WTC11 (cell line): Measurements from ENCODE around the gene ZNF516. TPM values are rescaled to one million over a fixed set of nuclear protein-coding genes. Genes with fewer than 3 reads are reported as not detected.

Source experiments
- ATAC-seq: fragments of 200-7000 bp; cut with Tn5 transposase; 2 replicates; pipeline ENCODE4 v1.10.0; 2021; ENCODE audit warnings: mild to moderate bottlenecking, moderate library complexity
- CTCF ChIA-PET: fragments of 300-600 bp; sonication (Branson Sonifier 250); formaldehyde crosslinking; loops from one replicate; lab custom pipeline; 2021; ENCODE audit warnings: antibody characterized with exemption; lab: Charles Lee
- POLR2A ChIA-PET: fragments of 350-600 bp; sonication (Branson Sonifier 250); formaldehyde crosslinking; loops from one replicate; lab custom pipeline; 2021; ENCODE audit warnings: antibody characterized with exemption; lab: Charles Lee
- DNase-seq: peaks from one replicate; pipeline ENCODE4 v3.0.0; 2021; ENCODE audit warnings: low spot score
- H3K27ac Mint-ChIP-seq: 2 replicates; pipeline ENCODE4 v1.8.0; 2021; ENCODE audit warnings: mixed read lengths
- H3K27me3 Mint-ChIP-seq: 2 replicates; pipeline ENCODE4 v1.8.0; 2021; ENCODE audit warnings: low read depth, mild to moderate bottlenecking, moderate library complexity, mixed read lengths
- H3K36me3 Mint-ChIP-seq: 2 replicates; pipeline ENCODE4 v1.8.0; 2021; ENCODE audit warnings: mixed read lengths
- H3K4me1 Mint-ChIP-seq: 2 replicates; pipeline ENCODE4 v1.8.0; 2022; ENCODE audit warnings: mixed read lengths
- H3K4me3 Mint-ChIP-seq: 2 replicates; pipeline ENCODE4 v1.8.0; 2021; ENCODE audit warnings: mild to moderate bottlenecking, moderate library complexity, mixed read lengths
- H3K9me3 Mint-ChIP-seq: 2 replicates; pipeline ENCODE4 v1.8.0; 2021; ENCODE audit warnings: mixed read lengths
- ATF1 ChIP-seq: sonication (generic); formaldehyde crosslinking; IDR thresholded peaks from 2 replicates; pipeline ENCODE4 v1.8.1; 2023; ENCODE audit warnings: mild to moderate bottlenecking, moderate library complexity, missing genetic modification reagents
- ATF2 ChIP-seq: sonication (generic); formaldehyde crosslinking; IDR thresholded peaks from 2 replicates; pipeline ENCODE4 v1.8.1; 2022; ENCODE audit warnings: low read depth, missing genetic modification reagents, borderline replicate concordance
- CREM ChIP-seq: sonication (generic); formaldehyde crosslinking; IDR thresholded peaks from 2 replicates; pipeline ENCODE4 v1.8.1; 2022; ENCODE audit warnings: mild to moderate bottlenecking, missing genetic modification reagents, moderate library complexity
- E2F4 ChIP-seq: sonication (generic); formaldehyde crosslinking; IDR thresholded peaks from 2 replicates; pipeline ENCODE4 v1.8.1; 2022; ENCODE audit warnings: low read depth, mild to moderate bottlenecking, moderate library complexity, missing genetic modification reagents, borderline replicate concordance
- ETV6 ChIP-seq: sonication (generic); formaldehyde crosslinking; IDR thresholded peaks from 2 replicates; pipeline ENCODE4 v1.8.1; 2022; ENCODE audit warnings: mild to moderate bottlenecking, missing genetic modification reagents
- FOXP1 ChIP-seq: sonication (generic); formaldehyde crosslinking; IDR thresholded peaks from 2 replicates; pipeline ENCODE4 v1.8.0; 2022; ENCODE audit warnings: missing genetic modification reagents, mild to moderate bottlenecking, moderate library complexity, borderline replicate concordance
- HMGXB4 ChIP-seq: sonication (generic); formaldehyde crosslinking; IDR thresholded peaks from 2 replicates; pipeline ENCODE4 v1.8.1; 2023; ENCODE audit warnings: mild to moderate bottlenecking, moderate library complexity, missing genetic modification reagents
- MXD4 ChIP-seq: fragments of 250-450 bp; sonication (Bioruptor Pico); IDR thresholded peaks from 2 replicates; pipeline ENCODE4 v1.8.0; 2021; ENCODE audit warnings: mild to moderate bottlenecking, moderate library complexity, borderline replicate concordance
- NFATC4 ChIP-seq: fragments of 250-450 bp; sonication (Bioruptor Pico); IDR thresholded peaks from 2 replicates; pipeline ENCODE4 v1.9.0; 2021; ENCODE audit warnings: mild to moderate bottlenecking
- NFE2L1 ChIP-seq: sonication (generic); formaldehyde crosslinking; IDR thresholded peaks from 2 replicates; pipeline ENCODE4 v1.8.1; 2023; ENCODE audit warnings: missing genetic modification reagents
- SOX15 ChIP-seq: fragments of 250-450 bp; sonication (Bioruptor Pico); IDR thresholded peaks from 2 replicates; pipeline ENCODE4 v1.9.0; 2021; ENCODE audit warnings: mild to moderate bottlenecking
- TCF7 ChIP-seq: sonication (generic); formaldehyde crosslinking; IDR thresholded peaks from 2 replicates; pipeline ENCODE4 v1.8.0; 2022; ENCODE audit warnings: mild to moderate bottlenecking, low read depth, missing genetic modification reagents, moderate library complexity
- ZBTB21 ChIP-seq: sonication (generic); formaldehyde crosslinking; IDR thresholded peaks from 2 replicates; pipeline ENCODE4 v1.8.1; 2023; ENCODE audit warnings: mild to moderate bottlenecking, missing genetic modification reagents, borderline replicate concordance
- ZNF263 ChIP-seq: sonication (generic); formaldehyde crosslinking; IDR thresholded peaks from 2 replicates; pipeline ENCODE4 v1.8.1; 2022; ENCODE audit warnings: low read depth, mild to moderate bottlenecking, moderate library complexity, missing genetic modification reagents
- ZNF416 ChIP-seq: fragments of 250-450 bp; sonication (Bioruptor Pico); IDR thresholded peaks from 2 replicates; pipeline ENCODE4 v1.9.0; 2021; ENCODE audit warnings: mild to moderate bottlenecking, inconsistent platforms
- ZNF423 ChIP-seq: fragments of 250-450 bp; sonication (Bioruptor Pico); IDR thresholded peaks from 2 replicates; pipeline ENCODE4 v2.1.2; 2022; ENCODE audit warnings: mild to moderate bottlenecking, moderate library complexity
- ZSCAN18 ChIP-seq: fragments of 250-450 bp; sonication (Bioruptor Pico); IDR thresholded peaks from 2 replicates; pipeline ENCODE4 v2.1.2; 2022; ENCODE audit warnings: mild to moderate bottlenecking, moderate library complexity
- total RNA-seq: library from RNA; stranded (reverse); gene quantifications from 3 replicates; pipeline ENCODE4 v1.2.3, GENCODE V29; 2021
- TF ChIP-seq, protein P1 (sequence below): sonication (generic); formaldehyde crosslinking; IDR thresholded peaks from 2 replicates; pipeline ENCODE4 v1.8.0; 2023; ENCODE audit warnings: mild to moderate bottlenecking, missing genetic modification reagents
- TF ChIP-seq, protein P2 (sequence below): sonication (generic); formaldehyde crosslinking; IDR thresholded peaks from 2 replicates; pipeline ENCODE4 v1.8.0; 2022; ENCODE audit warnings: mild to moderate bottlenecking, missing genetic modification reagents
- TF ChIP-seq, protein P3 (sequence below): sonication (generic); formaldehyde crosslinking; IDR thresholded peaks from 2 replicates; pipeline ENCODE4 v1.8.1; 2023; ENCODE audit warnings: mild to moderate bottlenecking, missing genetic modification reagents, moderate library complexity

ZNF516 gene
- total RNA-seq, 1 experiment from 2014 or later, result 58.6 TPM

- peaks cover 32% of the 10 kb centered on the region for H3K4me1 Mint-ChIP-seq
- CTCF ChIA-PET, result interaction anchor here (1.8 kb wide), 1 partner anchor 9 kb away, joined by 8 read pairs; no protein-coding TSS in a partner anchor
- POLR2A ChIA-PET, result no interaction called here
- ATAC-seq (no peak), DNase-seq (no peak)
- H3K27me3 Mint-ChIP-seq, result no peaks in the 10 kb centered on the region
- TF ChIP-seq ATF2 (no peak), ZBTB21 (CRISPR knock-in tag) (no peak)
- peaks cover 4% of the 10 kb centered on the region for H3K36me3 Mint-ChIP-seq
- H3K9me3 Mint-ChIP-seq, result peaks cover 11% of the 10 kb centered on the region; the same call in 1 of the 2 replicates
- H3K27ac Mint-ChIP-seq, result no peak overlapping the region
- no peak overlapping the region for H3K4me3 Mint-ChIP-seq
Measured at GRCh38 chr18:76389716-76390115, 105.3 kb downstream of the ZNF516 start.

DNA sequence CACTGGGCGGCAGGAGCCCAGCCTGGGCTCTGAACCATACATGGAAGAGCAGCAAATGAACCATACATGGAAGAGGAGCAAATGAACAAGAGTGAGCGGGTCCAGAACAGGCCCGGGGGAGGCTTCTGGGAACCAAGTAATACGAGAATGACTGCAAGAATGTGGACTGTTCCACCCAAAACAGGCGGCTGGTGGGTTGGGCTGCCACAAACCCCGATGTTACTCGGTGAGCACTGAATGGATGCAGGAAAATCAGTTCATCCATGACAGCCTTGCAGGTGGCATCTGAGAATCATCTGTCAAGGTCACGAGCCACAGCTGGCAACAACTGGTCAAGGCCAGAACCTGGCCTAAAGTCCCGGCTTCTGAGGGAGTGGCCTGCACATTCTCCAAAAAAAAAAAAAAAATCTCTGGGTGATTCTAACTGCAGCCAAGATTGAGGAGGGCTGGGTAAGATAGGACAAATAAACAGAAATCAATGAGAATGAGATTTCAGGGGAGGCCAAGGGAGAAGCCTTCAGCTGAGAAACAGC, 106.1 kb downstream of the ZNF516 start:
- peaks cover 4% of the 10 kb centered on the region for H3K36me3 Mint-ChIP-seq
- TF ChIP-seq CREM (CRISPR knock-in tag) (no peak), TCF7 (no peak), ETV6 (CRISPR knock-in tag) (no peak), SOX15 (CRISPR knock-in tag) (no peak), ATF1 (CRISPR knock-in tag) (no peak), FOXP1 (CRISPR knock-in tag) (no peak), ZNF423 (CRISPR knock-in tag) (no peak), ZNF263 (CRISPR knock-in tag) (no peak), HMGXB4 (CRISPR knock-in tag) (no peak), ZSCAN18 (CRISPR knock-in tag) (no peak), NFE2L1 (CRISPR knock-in tag) (no peak), NFATC4 (no peak), E2F4 (CRISPR knock-in tag) (no peak), MXD4 (CRISPR knock-in tag) (no peak), ZNF416 (CRISPR knock-in tag) (no peak)
- TF ChIP-seq, protein P1, sequence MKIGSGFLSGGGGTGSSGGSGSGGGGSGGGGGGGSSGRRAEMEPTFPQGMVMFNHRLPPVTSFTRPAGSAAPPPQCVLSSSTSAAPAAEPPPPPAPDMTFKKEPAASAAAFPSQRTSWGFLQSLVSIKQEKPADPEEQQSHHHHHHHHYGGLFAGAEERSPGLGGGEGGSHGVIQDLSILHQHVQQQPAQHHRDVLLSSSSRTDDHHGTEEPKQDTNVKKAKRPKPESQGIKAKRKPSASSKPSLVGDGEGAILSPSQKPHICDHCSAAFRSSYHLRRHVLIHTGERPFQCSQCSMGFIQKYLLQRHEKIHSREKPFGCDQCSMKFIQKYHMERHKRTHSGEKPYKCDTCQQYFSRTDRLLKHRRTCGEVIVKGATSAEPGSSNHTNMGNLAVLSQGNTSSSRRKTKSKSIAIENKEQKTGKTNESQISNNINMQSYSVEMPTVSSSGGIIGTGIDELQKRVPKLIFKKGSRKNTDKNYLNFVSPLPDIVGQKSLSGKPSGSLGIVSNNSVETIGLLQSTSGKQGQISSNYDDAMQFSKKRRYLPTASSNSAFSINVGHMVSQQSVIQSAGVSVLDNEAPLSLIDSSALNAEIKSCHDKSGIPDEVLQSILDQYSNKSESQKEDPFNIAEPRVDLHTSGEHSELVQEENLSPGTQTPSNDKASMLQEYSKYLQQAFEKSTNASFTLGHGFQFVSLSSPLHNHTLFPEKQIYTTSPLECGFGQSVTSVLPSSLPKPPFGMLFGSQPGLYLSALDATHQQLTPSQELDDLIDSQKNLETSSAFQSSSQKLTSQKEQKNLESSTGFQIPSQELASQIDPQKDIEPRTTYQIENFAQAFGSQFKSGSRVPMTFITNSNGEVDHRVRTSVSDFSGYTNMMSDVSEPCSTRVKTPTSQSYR (CRISPR knock-in tag), result no peak
- TF ChIP-seq, protein P2, sequence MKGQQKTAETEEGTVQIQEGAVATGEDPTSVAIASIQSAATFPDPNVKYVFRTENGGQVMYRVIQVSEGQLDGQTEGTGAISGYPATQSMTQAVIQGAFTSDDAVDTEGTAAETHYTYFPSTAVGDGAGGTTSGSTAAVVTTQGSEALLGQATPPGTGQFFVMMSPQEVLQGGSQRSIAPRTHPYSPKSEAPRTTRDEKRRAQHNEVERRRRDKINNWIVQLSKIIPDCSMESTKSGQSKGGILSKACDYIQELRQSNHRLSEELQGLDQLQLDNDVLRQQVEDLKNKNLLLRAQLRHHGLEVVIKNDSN (CRISPR knock-in tag), result no peak
- TF ChIP-seq, protein P3, sequence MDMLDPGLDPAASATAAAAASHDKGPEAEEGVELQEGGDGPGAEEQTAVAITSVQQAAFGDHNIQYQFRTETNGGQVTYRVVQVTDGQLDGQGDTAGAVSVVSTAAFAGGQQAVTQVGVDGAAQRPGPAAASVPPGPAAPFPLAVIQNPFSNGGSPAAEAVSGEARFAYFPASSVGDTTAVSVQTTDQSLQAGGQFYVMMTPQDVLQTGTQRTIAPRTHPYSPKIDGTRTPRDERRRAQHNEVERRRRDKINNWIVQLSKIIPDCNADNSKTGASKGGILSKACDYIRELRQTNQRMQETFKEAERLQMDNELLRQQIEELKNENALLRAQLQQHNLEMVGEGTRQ, result no peak
- H3K4me3 Mint-ChIP-seq, result no peak overlapping the region
- no peak for ATAC-seq
- H3K27me3 Mint-ChIP-seq, result no peaks in the 10 kb centered on the region
- H3K9me3 Mint-ChIP-seq, result peaks cover 11% of the 10 kb centered on the region; the same call in 1 of the 2 replicates
- no peak overlapping the region; the same call in 1 of the 2 replicates for H3K27ac Mint-ChIP-seq
- H3K4me1 Mint-ChIP-seq, result peaks cover 32% of the 10 kb centered on the region
- no peak for DNase-seq
- ChIA-PET POLR2A (no interaction called here), CTCF (interaction anchor here (1.8 kb wide), 1 partner anchor 9 kb away, joined by 8 read pairs; no protein-coding TSS in a partner anchor)
